LNCaP clone FGC (cell line): ENCODE results near the gene RAB15.

Experiments
- DNase-seq: peaks from one replicate; pipeline ENCODE4 v3.0.0-alpha.2; 2011; ENCODE audit warnings: low read depth
- H3K4me3 ChIP-seq: 2 replicates; pipeline ENCODE4 v1.5.1; 2011; ENCODE audit warnings: mild to moderate bottlenecking, low read depth, low read length, control low read depth
- CTCF ChIP-seq: IDR thresholded peaks from 2 replicates; pipeline ENCODE4 v1.5.1; 2012; ENCODE audit warnings: mild to moderate bottlenecking; ENCODE audit not compliant: control insufficient read depth, insufficient read depth; ENCODE audit errors: extremely low read depth

The RAB15 gene

GRCh38 chr14:64940336-64940910, 31.7 kb downstream of the RAB15 start:
- DNase-seq, result no peak
- TF ChIP-seq CTCF, result no peak

GRCh38 chr14:64939817-64940190, 32.3 kb downstream of the RAB15 start:
- no peak for TF ChIP-seq CTCF
- no peak for DNase-seq
- H3K4me3 ChIP-seq, result no peak overlapping the region

More at GRCh38 chr14:64940336-64940910, 31.7 kb downstream of the RAB15 start:
- no peak overlapping the region for H3K4me3 ChIP-seq

GRCh38 chr14:64938972-64939816, 32.9 kb downstream of the RAB15 start:
- TF ChIP-seq CTCF, result no peak
- DNase-seq, result no peak
- H3K4me3 ChIP-seq, result no peak overlapping the region

- TF ChIP-seq CTCF, result peak; percentile 26
- H3K4me3 ChIP-seq, result no peak overlapping the region
- no peak for DNase-seq
These were observed 34.3 kb downstream of the RAB15 start for GRCh38 chr14:64937821-64938193.

- no peak overlapping the region for H3K4me3 ChIP-seq
- DNase-seq, result no peak
- TF ChIP-seq CTCF, result no peak
These were observed 34.8 kb downstream of the RAB15 start for GRCh38 chr14:64937171-64937820.

GRCh38 chr14:64935508-64935907, 36.6 kb downstream of the RAB15 start:
- no peak overlapping the region for H3K4me3 ChIP-seq
- no peak for DNase-seq
- TF ChIP-seq CTCF, result no peak
